Measurements from ENCODE around the gene SHISA7.

SHISA7 gene

GRCh38 chr19:55482156-55482961, 39.3 kb upstream of the SHISA7 start:
- no peak for DNase-seq

GRCh38 chr19:55481794-55482155, 38.7 kb upstream of the SHISA7 start:
- no peak for DNase-seq

- no peak for DNase-seq
Observed at GRCh38 chr19:55481148-55481793, 38.2 kb upstream of the SHISA7 start.

GRCh38 chr19:55479451-55480230, 36.5 kb upstream of the SHISA7 start:
- DNase-seq, result no peak

GRCh38 chr19:55479045-55479444, 35.9 kb upstream of the SHISA7 start:
- DNase-seq, result no peak

GRCh38 chr19:55478364-55478763, 35.3 kb upstream of the SHISA7 start:
- DNase-seq, result no peak

- no peak for DNase-seq
Observed at GRCh38 chr19:55477905-55478304, 34.8 kb upstream of the SHISA7 start.

GRCh38 chr19:55476100-55476775, 33.1 kb upstream of the SHISA7 start, which contains the start of gene ZNF628:
Gene ZNF628, plus strand, starts transcription at chr19:55476617. Its CDS starts 3,294 bp downstream, at chr19:55479911.
- peak; percentile 97 to 99 for DNase-seq

GRCh38 chr19:55474269-55475265, 31.5 kb upstream of the SHISA7 start:
- DNase-seq, result no peak

GRCh38 chr19:55473225-55474012, 30.3 kb upstream of the SHISA7 start:
- DNase-seq, result no peak

GRCh38 chr19:55472463-55472862, 29.4 kb upstream of the SHISA7 start:
- DNase-seq, result no peak

- DNase-seq, result no peak
Observed at GRCh38 chr19:55471266-55471665, 28.2 kb upstream of the SHISA7 start.

GRCh38 chr19:55468054-55468393, 24.9 kb upstream of the SHISA7 start:
- DNase-seq, result no peak

GRCh38 chr19:55467236-55468053, 24.3 kb upstream of the SHISA7 start:
- DNase-seq, result peak in 1 of 2 experiments; percentile 41

GRCh38 chr19:55466241-55466614, 23.1 kb upstream of the SHISA7 start:
- DNase-seq, result no peak

GRCh38 chr19:55465460-55466240, 22.6 kb upstream of the SHISA7 start:
- no peak for DNase-seq

- DNase-seq, result no peak
Observed at GRCh38 chr19:55464662-55465054, 21.6 kb upstream of the SHISA7 start, which contains the start of gene C19orf85. Gene C19orf85, minus strand, starts transcription at chr19:55464751. Its CDS starts 197 bp downstream, at chr19:55464554.

- DNase-seq, result no peak
Observed at GRCh38 chr19:55464039-55464661, 21.1 kb upstream of the SHISA7 start.

GRCh38 chr19:55463583-55464031, 20.5 kb upstream of the SHISA7 start:
- DNase-seq, result no peak
